ENCODE data around the gene TMEM11.
"Not testable (repeated sequence)": the region's sequence is repeated elsewhere in the genome, so short reads cannot be mapped to it uniquely, and the experiment has no call there.

TMEM11 gene

DNA sequence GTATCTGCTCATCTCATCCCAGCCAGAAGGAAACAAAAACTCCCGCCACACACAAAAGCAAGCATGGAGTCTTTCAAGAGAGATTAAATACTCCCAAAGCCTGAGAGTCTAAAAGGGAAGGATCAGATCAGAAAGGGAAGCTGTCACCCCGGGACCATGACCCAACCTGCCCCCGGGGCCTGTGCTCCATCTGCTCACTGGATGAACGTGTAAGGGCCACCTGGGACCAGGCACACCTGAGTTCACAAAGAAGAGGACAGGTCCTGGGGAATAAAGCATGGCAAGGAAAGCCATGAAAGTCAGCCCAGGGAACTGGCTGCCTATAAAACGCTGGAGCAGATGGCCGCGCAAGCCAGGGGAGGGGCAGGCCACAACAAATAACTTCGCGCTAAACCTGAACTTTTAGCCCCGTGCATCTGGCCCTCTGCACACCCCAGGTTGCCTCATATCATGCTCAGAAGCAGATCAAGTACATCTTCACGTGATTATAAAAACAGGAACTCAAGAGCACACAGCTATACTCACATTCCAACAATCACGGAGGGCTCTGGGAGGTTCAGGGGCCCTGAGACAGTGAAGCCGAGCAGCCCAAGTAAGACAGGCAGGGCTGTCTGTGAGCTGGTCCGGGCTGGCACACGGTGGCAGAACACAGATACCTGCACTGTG is 3.4 kb downstream of the TMEM11 start:
- ATAC-seq = no peak

DNA sequence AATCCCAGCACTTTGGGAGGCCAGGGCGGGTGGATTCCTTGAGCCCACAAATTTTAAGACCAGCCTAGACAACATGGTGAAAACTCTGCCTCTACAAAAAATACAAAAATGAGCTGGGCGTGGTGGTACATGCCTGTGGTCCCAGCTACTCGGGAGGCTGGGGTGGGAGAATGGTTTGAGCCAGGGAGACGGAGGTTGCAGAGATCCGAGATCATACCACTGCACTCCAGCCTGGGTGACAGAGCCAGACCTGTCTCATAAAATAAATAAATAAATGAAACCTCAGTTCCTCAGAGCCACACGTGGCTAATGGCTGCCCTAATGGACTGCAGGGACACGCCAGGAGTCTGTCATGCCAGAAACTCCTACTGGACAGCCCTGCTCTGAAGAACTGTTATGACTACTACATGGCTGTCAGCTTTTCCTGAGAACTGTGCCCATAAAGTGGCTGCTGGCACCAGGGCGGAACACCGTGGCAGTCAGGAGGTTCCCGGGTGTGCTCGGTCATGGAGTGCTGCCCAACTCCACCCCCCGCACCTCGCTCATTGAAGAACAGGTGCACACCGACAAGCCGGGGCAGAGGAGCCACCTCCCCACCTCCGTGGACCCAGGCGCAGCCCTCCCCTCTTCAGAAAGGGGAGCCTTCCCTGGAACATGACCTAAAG is 4.3 kb downstream of the TMEM11 start:
- no peak for ATAC-seq

DNA sequence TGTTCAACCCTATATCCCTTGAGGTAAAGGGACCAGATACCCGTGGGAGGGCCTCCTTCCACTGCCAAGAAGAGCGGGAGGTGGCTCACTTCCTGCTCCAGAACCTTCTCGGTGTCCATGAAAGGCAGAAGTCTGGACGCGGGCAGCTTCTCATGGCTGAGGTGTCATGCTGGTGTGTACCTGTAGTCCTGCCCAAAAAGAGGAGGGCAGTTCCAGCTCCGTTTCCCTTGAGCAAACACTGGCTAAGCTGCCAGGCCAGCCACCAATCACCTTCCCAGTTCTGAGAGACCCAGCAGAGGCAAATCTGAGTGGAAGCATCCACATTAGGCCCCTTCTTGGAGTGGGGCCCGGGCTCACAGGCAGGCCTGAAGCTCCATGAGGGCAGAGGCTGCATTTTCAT is 5.6 kb downstream of the TMEM11 start:
- ATAC-seq = no peak

DNA sequence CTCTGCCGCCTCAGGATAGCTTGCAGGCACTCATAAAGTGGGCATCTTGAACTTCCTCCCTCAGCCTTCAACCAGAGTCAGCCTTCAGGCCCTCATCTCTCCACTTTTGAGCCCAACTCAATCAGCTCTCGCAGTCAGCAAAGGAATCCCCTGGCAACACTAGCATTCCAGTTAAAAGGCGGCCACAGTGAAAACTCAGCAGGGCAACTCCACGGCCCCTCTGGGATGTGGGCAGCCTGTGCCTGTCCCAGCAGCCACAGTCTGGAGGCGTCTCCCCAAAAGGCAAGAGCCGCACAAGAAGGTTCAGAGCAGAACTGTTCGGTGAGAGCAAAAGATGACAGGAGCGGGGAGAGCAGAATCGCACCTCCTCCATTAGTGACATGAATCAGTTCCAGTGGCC is 9.0 kb downstream of the TMEM11 start:
- ATAC-seq = no peak

DNA sequence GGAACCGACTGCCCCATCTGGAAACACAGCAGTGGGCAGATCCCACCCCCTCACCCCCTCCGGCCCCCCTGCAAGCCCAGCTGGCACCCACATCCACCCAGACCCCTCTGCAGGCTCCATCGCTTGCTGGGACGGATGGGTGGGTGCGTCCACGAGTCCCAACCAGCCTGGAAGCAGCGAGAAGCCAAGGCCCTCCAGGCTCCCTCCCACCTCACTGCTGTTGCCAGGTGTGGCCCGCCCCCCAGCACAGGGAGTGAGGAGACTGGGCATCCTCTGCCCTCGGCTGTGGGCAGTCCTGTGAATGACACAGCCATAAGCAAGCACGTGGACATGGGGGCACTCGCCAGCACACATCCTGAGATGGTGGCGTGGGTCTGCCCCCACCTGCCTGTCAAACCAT is 11.4 kb downstream of the TMEM11 start:
- no peak for ATAC-seq

DNA sequence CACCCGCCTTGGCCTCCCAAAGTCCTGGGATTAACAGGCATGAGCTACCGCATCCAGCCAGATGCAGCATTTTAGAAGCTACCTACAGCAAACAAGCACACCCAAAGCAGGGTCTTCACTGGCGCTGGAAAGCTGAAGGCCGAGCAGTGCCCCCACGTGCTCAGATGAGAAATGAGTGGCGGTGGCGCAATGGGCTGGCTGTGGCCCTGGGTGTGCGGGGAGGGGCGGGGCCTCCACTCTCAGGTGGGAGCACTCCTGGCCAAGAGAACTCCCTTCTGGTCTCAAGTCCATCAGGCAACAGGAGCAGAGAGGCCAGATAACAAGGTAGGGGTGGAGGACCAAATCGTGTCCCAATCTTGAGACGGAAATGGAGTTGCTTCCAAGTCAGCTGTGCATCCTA is 12.1 kb downstream of the TMEM11 start:
- no peak for ATAC-seq

DNA sequence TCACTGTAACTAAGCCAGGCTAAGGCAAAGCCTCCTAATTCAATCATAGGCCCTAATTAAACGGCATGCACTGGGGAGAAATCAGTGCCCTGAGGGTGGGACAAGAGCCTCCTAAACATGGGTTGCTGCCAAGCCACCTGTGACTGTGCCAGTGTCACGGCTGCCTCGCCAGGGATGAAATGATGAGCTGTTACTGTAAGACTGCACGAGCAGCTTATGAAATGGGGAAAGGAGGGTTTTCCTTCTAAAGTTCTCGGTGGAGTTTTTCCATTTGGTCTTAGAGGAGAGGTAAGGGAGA is 12.7 kb downstream of the TMEM11 start:
- ATAC-seq = no peak

DNA sequence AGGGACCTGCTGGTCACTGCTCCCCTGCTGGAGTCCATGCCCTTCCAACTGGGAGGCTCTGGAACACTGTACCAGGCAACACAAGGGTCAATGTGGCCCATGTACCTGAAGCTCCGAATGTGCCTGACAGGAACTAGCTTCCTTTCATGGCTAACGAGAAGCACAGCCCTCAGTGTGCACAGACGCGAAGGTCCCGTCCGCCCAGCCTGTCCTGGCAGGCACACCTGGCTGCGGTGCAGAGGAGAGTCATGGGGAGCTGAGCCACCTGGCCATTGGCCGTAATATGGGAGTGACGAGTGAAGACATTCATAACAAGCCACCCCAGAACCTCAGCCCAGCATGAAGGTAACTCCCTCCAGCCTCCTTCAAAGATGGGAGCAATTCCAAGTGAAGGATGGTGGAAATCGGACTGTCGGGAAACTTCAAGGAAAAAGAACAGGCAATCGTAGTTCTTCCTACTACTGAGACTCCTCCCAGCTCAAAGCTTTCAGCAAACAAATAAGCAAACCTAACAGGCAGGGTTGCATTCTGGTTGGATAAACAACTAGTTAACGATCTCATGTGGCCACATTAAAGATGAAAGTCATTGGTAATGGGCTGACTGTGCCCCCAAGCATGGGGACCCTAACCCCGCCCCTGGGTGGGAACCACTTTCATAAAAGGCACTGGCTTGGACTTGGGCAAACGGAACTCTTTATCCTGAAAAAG is 13.2 kb downstream of the TMEM11 start:
- no peak for ATAC-seq

DNA sequence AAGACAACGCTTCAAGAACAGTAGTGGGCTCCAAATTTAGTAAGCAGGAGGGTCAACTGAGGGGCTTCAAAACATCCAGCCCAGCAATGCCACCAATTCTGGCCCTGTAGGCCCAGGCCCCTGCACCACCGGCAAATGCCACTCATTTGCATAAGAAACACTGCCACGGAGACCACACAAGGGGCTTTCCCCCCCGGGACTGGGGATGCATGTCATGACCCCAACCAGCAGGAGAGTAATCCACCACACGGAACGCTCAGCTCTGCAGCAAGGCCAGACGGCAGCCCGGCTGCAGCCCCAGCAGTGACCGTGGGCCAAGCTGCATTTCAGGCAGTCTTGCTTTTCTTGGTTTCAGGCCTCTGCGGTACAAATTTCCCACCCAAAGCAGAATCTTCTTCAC is 14.1 kb downstream of the TMEM11 start:
- ATAC-seq = no peak

DNA sequence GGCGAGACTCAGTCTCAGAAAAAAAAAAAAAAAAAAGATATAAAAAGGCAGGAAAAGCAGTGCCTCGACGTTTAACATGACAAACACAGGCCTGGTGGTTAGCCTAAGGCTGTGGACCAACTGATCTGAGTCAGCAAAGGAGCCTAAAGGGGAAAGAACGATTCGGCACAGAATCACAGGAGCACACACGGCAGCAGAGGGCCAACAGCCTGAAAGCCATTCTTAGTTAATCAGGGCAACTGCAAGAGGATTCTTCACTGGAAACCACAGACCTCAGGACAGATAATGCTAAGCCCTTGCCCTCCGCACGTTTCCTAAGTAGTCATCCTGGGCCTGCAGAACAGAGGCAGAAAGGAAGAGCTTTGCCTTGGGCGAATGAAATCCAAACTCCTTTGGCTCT is 14.7 kb downstream of the TMEM11 start:
- ATAC-seq = no peak

DNA sequence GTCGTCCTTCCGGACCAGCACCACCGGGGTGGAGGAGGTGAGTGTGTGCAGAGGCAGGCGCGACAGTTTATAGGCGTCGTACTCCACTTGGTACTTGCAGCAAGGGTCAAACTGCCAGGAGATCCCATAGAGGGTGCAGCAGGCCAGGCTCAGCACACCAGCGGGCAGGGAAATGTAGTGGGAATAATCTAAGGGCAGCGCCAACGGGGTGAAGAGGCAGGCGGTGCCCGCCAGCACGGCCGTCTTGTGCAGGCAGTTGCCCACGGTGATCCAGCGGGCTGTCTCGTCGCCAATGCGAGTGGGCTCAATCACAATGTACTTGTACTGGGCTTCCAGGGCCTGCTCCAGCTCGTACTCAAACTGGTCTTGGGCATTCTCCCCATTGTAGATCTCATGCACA is 15.6 kb downstream of the TMEM11 start:
- ATAC-seq = no peak

DNA sequence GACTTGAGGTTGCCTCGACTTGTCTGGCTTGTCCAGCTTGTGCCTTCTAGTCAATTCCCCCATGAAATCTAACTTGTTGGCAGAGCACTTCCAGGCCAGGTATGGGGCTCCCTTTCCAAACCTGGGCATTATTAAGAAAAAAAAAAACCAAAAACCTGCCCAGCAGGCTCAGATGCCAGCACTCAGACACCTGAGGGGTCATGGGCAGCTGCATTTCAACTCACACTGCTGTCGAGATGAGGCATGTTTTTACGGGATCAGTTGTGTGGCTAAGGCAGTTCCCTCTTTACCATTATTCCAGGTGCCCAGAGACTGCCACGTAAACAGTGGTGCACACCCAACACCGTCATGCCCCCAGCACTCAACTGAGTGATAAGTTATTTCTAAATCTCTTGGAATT is 17.8 kb downstream of the TMEM11 start:
- ATAC-seq = no peak

DNA sequence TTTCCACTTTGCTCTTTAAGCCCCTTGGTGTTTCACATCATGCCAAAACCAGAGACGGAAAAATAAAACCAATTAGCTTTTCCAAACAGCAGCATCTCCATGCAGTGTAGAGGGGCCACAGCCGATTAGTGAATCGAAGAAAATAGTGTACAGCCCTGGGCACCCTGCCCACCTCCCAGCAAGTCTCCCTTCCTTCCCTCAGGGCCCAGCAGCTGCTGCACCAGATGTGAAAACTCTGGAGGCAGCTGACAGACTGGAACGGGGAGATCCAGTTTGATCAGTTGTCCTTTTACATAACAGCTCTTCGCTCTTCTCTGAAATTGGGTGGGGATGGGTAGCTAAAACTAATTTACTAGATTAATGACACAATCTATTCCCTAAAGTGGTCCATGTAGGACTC is 19.3 kb downstream of the TMEM11 start:
- ATAC-seq = no peak

DNA sequence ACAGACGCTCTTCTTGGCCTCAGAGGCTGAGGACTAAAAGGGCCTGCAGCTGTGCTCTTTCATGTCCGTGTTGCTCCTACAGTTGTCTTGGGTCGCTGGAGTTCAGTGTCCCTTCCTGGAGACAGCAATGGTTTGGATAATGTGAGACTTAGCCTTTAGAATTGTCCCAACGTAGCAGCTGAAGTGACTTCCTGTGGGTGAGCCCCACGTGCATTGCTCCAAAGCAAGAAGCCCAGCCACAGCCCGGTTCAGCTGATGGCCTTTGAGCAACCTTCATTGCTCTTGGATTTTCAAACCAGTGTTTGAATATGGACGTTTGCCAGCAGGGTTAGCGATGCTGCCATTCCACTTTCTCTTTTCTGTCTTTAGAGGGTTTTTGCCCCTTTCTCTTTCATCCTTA is 19.7 kb downstream of the TMEM11 start:
- ATAC-seq = no peak

DNA sequence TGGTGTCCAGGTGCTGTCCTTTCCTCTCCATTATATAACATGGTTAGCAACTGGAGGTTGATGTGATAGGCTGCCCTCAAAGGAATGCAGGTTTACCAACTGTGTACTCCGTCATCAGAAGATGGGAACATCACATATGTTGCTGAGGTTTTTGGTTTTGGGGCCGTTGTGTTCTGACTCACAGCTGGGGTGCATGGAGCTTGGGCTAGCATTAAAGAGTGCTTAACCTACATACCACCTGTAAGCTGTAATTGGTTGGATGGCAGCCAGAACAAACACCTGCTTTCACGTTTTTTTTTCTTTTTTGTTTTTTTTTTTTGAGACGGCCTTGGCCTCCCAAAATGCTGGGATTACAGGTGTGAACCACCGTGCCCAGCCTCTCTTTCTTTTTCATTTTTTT is 20.9 kb downstream of the TMEM11 start:
- ATAC-seq = no peak

DNA sequence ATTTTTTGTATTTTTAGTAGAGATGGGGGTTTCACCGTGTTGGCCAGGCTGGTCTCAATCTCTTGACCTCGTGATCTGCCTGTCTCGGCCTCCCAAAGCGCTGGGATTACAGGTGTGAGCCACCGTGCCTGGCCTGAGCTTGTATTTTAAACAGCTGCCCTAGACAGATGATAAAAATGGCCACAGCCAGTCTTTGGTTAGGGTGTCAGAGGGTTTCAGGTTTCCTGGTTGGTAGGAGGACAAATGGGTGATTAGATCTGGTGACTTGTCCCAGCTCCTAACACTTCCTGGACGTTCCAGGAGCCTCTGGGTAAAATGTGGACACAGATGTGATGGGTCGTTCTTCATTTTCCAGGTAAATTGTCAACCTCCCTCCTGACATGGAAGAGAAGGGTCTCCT is 21.5 kb downstream of the TMEM11 start:
- not testable (repeated sequence) for ATAC-seq

DNA sequence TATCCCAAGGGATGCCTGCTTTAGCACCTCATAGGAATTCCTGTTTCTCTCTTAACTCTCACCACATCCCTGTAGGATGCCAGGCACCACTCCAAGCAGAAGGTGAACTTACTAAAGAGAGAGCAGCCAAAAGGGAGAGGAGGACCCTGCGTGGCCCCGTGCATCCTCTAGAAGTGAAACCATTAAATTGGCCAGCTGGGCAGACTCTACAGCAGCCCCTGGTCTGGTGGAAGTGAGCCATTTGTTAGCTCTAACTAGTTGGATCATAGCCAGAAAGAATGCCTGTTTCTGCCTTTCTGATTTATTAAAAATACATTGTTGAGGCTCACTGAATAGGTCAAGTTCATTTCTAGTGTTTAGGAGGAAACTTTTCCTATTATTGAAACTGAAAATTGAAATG is 22.3 kb downstream of the TMEM11 start:
- no peak for ATAC-seq

DNA sequence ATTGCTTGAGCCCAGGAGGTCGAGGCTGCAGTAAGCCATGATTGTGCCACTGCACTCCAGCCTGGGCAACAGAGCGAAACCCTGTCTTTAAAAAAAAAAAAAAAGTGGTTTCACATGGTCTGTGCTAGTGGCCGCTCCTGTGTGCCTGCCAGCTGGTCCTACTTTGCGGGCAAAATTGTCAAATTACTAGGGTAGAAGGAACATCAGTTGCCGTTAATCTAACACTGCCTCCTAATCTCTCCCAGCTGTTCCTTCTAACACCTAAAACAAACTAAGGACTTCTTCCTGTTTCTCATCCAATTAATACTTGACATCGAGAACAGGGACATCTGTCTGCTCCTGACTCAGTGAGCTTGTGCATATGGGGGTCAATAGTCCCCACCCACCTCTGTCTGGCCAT is 23.9 kb downstream of the TMEM11 start:
- no peak for ATAC-seq

DNA sequence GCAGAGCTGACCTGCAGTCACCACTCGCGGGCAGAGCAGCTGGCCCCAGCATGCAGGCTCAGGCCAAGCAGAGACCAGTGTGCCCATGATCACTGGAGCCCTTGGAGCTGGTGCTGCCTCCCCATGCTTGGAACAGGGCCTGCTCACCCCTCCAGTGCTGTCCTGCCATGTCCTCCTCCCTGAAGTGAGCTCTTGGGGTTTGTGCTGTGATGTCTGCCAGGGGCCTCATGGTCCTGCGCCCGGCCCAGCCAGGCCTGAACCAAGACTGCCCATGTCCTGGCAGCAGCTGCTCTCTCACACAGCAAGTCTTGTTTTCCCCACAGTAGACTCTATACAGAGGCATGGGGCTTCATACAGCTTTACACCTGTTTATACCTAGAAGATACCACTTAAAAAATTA is 24.6 kb downstream of the TMEM11 start:
- ATAC-seq = no peak

DNA sequence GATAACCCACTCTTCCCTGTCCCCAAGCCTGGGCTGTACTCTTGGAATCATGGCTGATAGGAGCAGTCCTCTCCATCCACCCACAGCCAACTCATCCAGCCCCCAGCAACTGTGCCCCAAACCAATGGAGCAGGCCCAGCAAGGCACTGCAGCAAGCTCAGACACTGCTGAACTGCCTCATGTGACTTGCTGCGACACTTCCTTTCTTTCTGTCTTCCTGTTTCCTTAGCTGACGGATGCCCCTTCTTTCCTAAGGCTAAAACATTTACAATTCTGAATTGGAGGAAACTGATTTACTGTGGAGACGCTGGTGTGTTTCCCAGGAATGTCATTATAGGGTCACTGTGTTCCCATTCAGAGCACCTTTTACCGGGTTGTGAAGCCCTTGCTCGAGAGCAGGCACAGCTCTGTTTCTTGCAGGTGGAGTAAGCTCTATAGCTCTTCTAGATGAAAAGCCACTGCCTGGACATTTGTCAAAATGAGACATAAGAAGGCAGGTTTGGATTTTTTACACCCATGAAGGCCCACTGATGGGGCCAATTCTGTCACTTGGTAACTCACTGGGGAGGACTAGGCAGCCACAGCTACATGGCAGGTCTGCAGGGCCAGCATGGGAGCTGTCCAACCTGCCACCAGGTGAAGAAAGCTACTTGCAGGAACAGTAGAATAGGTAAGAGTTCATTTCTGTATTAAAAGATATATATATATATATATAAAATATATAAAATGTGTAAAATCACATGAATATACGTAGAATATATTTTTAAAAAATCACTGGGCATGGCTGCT is 27.4 kb downstream of the TMEM11 start:
- no peak for ATAC-seq

DNA sequence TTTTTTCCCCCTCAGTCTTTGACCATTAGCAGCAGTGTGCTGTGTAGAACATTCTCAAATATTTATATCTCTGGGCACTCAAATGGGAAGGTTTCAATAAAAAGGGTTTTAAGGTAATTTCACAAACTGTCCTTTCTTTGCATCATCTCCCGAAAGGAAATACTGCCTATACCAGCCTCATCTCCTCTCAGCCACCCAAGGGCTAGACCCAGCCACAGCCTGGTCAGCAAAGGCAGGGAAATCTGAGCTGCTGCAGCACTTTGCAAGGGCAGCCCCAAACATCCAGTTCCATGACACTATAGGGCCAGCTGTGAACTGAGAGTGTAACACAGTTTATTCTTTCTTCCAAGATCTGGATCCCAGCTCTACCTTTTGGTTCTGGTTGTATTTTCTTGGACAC is 28.9 kb downstream of the TMEM11 start:
- no peak for ATAC-seq

DNA sequence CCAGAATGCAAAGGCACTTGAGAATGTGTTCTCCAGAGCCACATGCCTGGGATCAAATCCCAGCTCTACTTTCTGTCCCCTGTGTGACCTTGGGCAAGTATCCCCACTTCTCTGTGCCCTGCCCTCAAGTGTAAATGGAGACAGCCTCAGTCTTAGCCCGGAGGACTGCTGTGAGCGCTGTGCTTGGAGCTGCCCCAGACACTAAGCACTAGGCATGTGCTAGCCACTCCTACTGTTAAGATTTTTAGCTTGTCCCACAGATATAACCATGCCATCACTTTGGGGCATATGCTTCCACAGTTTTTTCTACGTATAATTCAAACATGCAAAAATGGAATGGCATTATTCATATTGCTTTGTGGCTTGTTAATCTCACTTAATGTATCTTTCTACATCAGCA is 29.4 kb downstream of the TMEM11 start:
- no peak for ATAC-seq

DNA sequence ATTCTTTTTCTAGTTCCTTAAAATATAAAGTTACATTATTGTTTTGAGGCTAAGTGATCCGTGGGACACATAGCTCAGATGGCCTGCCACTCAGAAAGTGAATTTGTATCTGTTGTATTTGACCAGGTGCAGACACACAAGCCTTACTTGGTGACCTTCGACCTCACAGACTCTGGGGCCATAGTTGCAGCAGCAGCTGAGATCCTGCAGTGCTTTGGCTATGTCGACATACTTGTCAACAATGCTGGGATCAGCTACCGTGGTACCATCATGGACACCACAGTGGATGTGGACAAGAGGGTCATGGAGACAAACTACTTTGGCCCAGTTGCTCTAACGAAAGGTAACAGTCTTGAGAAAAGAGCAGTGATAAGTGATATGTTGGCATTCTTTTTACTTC is 30.5 kb downstream of the TMEM11 start:
- no peak for ATAC-seq
